NT2/D1 (cell line): Measurements from ENCODE around the gene PSMG1.

Source experiments
- YY1 ChIP-seq: IDR thresholded peaks from 2 replicates; pipeline ENCODE4 v1.6.1; 2011; ENCODE audit not compliant: insufficient read length, insufficient read depth
- ZNF274 ChIP-seq: IDR thresholded peaks from 2 replicates; pipeline ENCODE4 v1.6.1; 2011; ENCODE audit warnings: mild to moderate bottlenecking, low read depth, low read length

- TF ChIP-seq YY1 (no peak), ZNF274 (no peak)
These were observed 34.8 kb upstream of the PSMG1 start for GRCh38 chr21:39218082-39218409.
